NCI-H2081 treated with DMSO at 0.1 percent for 48 hours (cell line): ENCODE data around the gene AHNAK.
"Not testable (repeated sequence)": the region's sequence is repeated elsewhere in the genome, so short reads cannot be mapped to it uniquely, and the experiment has no call there.

Experiments
- DNase-seq: peaks from one replicate; lab custom pipeline; 2025; lab: John Stamatoyannopoulos, UW

Gene AHNAK

DNA sequence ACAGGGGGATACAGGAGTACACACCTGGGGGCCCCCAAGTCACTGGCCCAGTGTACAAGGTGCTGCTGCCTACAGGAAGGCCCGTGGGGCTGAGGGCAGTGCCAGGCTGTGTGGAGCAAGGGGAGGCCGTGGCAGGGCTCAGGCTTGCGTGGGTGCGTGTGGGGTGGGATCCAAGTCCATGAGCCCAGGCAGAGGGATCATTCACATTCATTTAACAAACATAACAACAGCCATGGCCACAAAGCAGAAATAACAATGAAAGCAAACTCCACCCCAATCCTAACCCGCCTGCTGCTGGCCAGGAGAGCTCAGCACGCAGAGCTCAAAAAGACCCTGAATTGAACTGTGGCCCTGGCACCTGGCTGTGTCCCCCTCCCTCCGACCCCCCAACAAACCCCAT is 144.8 kb downstream of the AHNAK start:
- no peak for DNase-seq

GRCh38 chr11:62401356-62401755 is 145.2 kb downstream of the AHNAK start:
- DNase-seq: no peak

DNA sequence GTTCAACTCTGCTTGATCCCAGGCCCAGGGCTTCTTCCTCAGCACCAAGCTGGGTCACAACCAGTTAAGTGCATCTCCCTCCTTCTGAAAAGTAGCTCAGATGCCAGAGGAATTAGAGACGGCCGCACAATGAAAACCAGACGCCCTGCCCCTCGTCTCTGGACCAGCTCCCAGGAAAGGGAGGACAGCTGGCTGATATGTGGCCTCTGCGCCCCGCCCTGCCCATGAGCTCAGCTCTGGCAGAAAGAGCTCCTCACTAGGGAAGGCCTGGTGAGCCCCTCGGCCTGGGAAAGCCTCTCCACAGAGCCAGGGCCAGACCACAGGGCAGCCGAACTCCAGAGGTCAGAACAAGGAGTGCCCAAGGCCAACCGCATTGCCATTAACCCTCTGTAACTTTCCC is 145.8 kb downstream of the AHNAK start:
- DNase-seq: no peak

GRCh38 chr11:62400281-62400680 is 146.3 kb downstream of the AHNAK start:
- no peak for DNase-seq

DNA sequence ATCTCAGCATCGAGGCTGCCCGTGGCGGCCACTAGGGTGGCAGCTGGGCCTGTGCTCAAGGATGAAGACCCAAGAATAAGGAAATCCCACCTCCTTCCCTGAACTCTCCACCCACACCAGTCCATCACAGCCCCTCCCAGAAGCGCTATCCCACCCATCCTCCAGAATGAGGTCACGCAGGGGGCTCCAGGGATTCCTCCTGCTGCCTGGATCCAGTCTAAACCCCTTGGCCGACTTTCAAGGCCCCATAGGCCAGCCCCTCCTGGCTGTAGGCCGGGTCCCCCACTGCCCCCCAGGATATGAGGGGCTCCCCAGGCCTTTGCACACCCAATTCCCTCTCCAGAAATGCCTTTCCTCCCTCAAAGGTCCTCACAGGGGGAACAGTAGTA is 146.7 kb downstream of the AHNAK start:
- DNase-seq: no peak

GRCh38 chr11:62399172-62399877 is 147.3 kb downstream of the AHNAK start:
- no peak for DNase-seq

GRCh38 chr11:62398011-62398994 is 148.3 kb downstream of the AHNAK start:
- DNase-seq: no peak

- no peak for DNase-seq
Observed at GRCh38 chr11:62395885-62396551, 150.6 kb downstream of the AHNAK start.

GRCh38 chr11:62394825-62395538 is 151.6 kb downstream of the AHNAK start:
- peak; percentile 77 for DNase-seq

DNA sequence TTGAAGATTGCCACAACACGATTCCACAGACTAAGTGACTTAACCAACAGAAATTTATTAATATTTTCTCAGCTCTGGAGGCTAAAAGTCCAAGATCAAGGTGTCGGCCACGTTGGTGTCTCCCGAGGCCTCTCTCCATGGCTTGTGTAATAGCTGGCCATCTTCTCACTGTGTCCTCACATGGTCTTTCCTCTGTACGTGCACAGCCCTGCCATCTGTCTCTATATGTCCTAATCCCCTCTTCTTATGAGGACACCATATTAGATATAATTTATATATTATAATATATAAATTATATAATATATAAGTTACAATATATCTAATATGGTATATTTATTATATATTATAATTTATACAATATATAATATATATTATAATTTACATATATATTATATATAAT is 152.9 kb downstream of the AHNAK start:
- no peak for DNase-seq

GRCh38 chr11:62393061-62393611 is 153.5 kb downstream of the AHNAK start:
- DNase-seq: no peak

GRCh38 chr11:62392506-62392905 is 154.1 kb downstream of the AHNAK start:
- no peak for DNase-seq

- no peak for DNase-seq
Observed at GRCh38 chr11:62391642-62392425, 154.8 kb downstream of the AHNAK start.

DNA sequence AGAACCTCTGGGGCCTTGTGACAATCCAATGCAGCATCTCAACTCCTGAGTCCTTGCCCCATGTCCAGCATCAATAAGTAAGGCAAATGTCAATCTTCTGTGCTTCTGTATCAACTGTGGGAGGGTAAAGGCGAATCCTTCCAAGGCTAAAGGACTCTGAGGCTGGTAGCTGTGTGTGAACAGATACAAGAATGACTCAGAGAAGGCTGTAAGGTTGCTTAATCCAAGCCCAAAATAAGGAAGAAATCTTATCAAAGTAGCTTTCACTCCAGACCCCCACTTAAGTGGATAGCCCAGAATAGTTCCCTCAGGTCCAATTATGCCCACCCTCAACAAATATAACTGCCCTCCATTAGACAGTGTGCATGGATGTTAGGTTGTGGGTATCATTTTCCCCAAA is 155.9 kb downstream of the AHNAK start:
- DNase-seq: no peak

DNA sequence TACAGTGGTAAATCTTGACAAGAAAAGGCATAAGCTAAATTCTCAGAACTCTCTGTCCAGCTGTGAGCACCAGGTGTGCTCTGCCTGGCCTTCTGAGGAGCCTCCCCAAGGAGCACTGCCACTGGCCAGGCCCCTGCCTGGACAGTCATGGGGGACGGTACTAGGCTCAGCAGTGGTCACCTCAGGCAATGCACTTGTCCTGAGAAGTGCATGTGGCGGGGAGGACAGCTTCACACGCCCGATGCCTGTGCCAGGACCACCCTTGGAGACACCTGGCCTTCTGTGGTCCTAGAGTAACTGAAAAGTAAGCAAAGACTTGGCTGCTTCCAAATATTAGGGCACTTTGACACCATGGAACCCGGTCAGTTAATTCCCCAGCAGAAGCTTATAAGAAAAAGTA is 156.4 kb downstream of the AHNAK start:
- DNase-seq: no peak

DNA sequence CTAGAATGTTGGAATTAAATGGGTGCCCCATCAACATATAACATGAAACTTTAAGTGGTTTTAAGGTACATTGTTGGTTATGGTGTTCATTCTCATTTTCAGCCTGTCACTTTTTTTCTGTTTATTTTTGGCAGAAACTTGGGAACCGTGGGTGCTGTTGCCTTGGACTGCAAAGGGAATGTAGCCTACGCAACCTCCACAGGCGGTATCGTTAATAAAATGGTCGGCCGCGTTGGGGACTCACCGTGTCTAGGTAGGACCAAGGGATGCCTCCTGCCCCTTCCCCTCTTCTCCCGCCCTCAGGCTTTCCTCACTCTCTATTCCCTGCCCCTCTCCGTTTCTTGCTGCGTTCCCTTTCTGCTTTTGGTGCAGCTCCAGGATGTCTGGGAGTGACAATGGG is 157.6 kb downstream of the AHNAK start:
- DNase-seq: no peak

DNA sequence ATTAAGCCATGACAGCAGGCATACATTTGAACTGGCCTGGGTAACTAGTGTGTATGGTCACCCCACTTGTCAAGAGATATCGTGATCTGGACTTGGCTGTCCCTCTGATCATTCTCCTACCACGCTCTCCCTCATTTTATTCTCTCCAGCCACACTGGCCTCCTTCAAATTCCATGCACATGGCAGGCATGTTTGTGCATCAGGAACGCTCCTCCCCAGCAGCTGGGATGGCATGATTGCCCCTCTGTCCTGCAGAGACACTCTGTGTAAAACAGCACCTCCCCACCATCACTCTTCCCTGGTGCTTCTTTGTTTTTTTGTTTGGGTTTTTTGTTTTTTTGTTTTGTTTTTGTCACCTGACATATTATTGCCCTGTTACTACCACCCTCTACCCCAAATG is 159.2 kb downstream of the AHNAK start:
- DNase-seq: no peak

DNA sequence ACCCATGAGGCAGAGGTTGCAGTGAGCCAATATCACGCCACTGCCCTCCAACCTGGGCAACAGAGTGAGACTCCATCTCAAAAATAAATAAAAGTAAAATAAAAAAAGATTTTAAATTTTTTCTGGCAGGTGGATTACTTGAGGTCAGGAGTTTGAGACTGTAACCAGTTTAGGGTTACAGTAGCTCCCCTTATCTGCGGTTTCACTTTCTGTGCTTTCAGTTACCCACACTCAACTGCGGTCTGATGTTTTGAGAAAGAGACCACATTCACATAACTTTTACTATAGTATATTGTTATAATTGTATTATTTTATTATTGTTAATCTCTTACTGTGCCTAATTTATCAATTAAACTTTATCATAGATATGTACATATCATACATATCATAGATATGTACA is 160.5 kb downstream of the AHNAK start:
- not testable (repeated sequence) for DNase-seq

- no peak for DNase-seq
Observed at GRCh38 chr11:62383822-62384221, 162.8 kb downstream of the AHNAK start.
